Stimulated activated naive B cell treated with anti-CD40 and anti-IgM and Interleukin-4, amounts not matched to agents 10 μg/mL and 1 μg/mL and 100 μg/mL, for 72 hours (primary cell): ENCODE results near the gene MLPH.

Experiments used
- ATAC-seq, 2 donors: fragments of 150-1000 bp; cut with Tn5 transposase; replicated peaks; 2 replicates each; pipeline ENCODE4 v1.10.0; 2021; ENCODE audit warnings: moderate library complexity in 1 of 2
- DNase-seq: peaks from one replicate; pipeline ENCODE4 v3.0.0; 2021
- H3K27ac Mint-ChIP-seq: one replicate; pipeline ENCODE4 v1.8.0; 2022; ENCODE audit warnings: mild to moderate bottlenecking, mixed read lengths
- H3K27me3 Mint-ChIP-seq, 2 donors: one replicate each; pipeline ENCODE4 v1.8.0; 2022; ENCODE audit warnings: mixed read lengths in 2 of 2
- H3K36me3 Mint-ChIP-seq, 2 donors: one replicate each; pipeline ENCODE4 v1.8.0; 2022; ENCODE audit warnings: mixed read lengths in 2 of 2, mild to moderate bottlenecking in 1 of 2
- H3K4me1 Mint-ChIP-seq, 2 donors: one replicate each; pipeline ENCODE4 v1.8.0; 2022; ENCODE audit warnings: mixed read lengths in 2 of 2, mild to moderate bottlenecking in 1 of 2
- H3K4me3 Mint-ChIP-seq, 2 donors: one replicate each; pipeline ENCODE4 v1.8.0; 2022; ENCODE audit warnings: mild to moderate bottlenecking in 2 of 2, mixed read lengths in 2 of 2, moderate library complexity in 1 of 2
- H3K9me3 Mint-ChIP-seq, 2 donors: one replicate each; pipeline ENCODE4 v1.8.0; 2022; ENCODE audit warnings: mixed read lengths in 2 of 2, mild to moderate bottlenecking in 1 of 2

The MLPH gene

GRCh38 chr2:237568121-237568660 is 81.1 kb downstream of the MLPH start:
- Mint-ChIP-seq H3K36me3 (no peaks in the 10 kb centered on the region), H3K27me3 (peaks cover 20 to 35% of the 10 kb centered on the region in 2 donors), H3K4me1 (peaks cover 4 to 8% of the 10 kb centered on the region in 2 donors), H3K9me3 (peaks cover 0 to 3% of the 10 kb centered on the region in 2 donors), H3K4me3 (no peak overlapping the region), H3K27ac (no peak overlapping the region)
- ATAC-seq (no peak), DNase-seq (no peak)

- no peaks in the 10 kb centered on the region for H3K36me3 Mint-ChIP-seq
- H3K4me3 Mint-ChIP-seq, result no peak overlapping the region
- ATAC-seq (no peak), DNase-seq (no peak)
- H3K9me3 Mint-ChIP-seq, result peaks cover 0 to 3% of the 10 kb centered on the region in 2 donors
- peaks cover 15 to 33% of the 10 kb centered on the region in 2 donors for H3K27me3 Mint-ChIP-seq
- H3K4me1 Mint-ChIP-seq, result peaks cover 4 to 8% of the 10 kb centered on the region in 2 donors
- no peak overlapping the region for H3K27ac Mint-ChIP-seq
These were observed 82.0 kb downstream of the MLPH start for GRCh38 chr2:237569041-237569440.

GRCh38 chr2:237569896-237570295 is 82.8 kb downstream of the MLPH start:
- H3K27ac Mint-ChIP-seq, result no peak overlapping the region
- H3K36me3 Mint-ChIP-seq, result no peaks in the 10 kb centered on the region
- no peak overlapping the region for H3K4me3 Mint-ChIP-seq
- DNase-seq (no peak), ATAC-seq (no peak)
- H3K27me3 Mint-ChIP-seq, result peaks cover 9 to 33% of the 10 kb centered on the region in 2 donors
- H3K4me1 Mint-ChIP-seq, result peaks cover 4 to 8% of the 10 kb centered on the region in 2 donors
- H3K9me3 Mint-ChIP-seq, result peaks cover 0 to 3% of the 10 kb centered on the region in 2 donors

- H3K4me1 Mint-ChIP-seq, result peaks cover 4 to 8% of the 10 kb centered on the region in 2 donors
- peaks cover 0 to 3% of the 10 kb centered on the region in 2 donors for H3K9me3 Mint-ChIP-seq
- no peak overlapping the region for H3K27ac Mint-ChIP-seq
- H3K4me3 Mint-ChIP-seq, result no peak overlapping the region
- DNase-seq, result no peak
- ATAC-seq, result no peak
- peaks cover 9 to 33% of the 10 kb centered on the region in 2 donors for H3K27me3 Mint-ChIP-seq
- H3K36me3 Mint-ChIP-seq, result no peaks in the 10 kb centered on the region
These were observed 83.8 kb downstream of the MLPH start for GRCh38 chr2:237570776-237571335.

GRCh38 chr2:237571551-237571950 is 84.5 kb downstream of the MLPH start:
- Mint-ChIP-seq H3K9me3 (peaks cover 0 to 3% of the 10 kb centered on the region in 2 donors), H3K27me3 (peaks cover 9 to 33% of the 10 kb centered on the region in 2 donors), H3K27ac (no peak overlapping the region), H3K36me3 (no peaks in the 10 kb centered on the region), H3K4me3 (no peak overlapping the region), H3K4me1 (peaks cover 4 to 8% of the 10 kb centered on the region in 2 donors)
- ATAC-seq, result no peak
- no peak for DNase-seq

- ATAC-seq (peak; percentile 98 to 100), DNase-seq (peak; percentile 78)
- Mint-ChIP-seq H3K27me3 (peaks cover 9 to 33% of the 10 kb centered on the region in 2 donors), H3K4me1 (peaks cover 4 to 8% of the 10 kb centered on the region in 2 donors), H3K36me3 (no peaks in the 10 kb centered on the region), H3K4me3 (no peak overlapping the region), H3K9me3 (peaks cover 0 to 3% of the 10 kb centered on the region in 2 donors), H3K27ac (no peak overlapping the region)
These were observed 85.1 kb downstream of the MLPH start for GRCh38 chr2:237572021-237572741.

- DNase-seq (no peak), ATAC-seq (no peak)
- Mint-ChIP-seq H3K9me3 (peaks cover 0 to 3% of the 10 kb centered on the region in 2 donors), H3K27ac (no peak overlapping the region), H3K36me3 (no peaks in the 10 kb centered on the region), H3K4me1 (peaks cover 4 to 8% of the 10 kb centered on the region in 2 donors), H3K27me3 (peaks cover 9 to 30% of the 10 kb centered on the region in 2 donors), H3K4me3 (no peak overlapping the region)
These were observed 85.7 kb downstream of the MLPH start for GRCh38 chr2:237572742-237573101.

- Mint-ChIP-seq H3K4me1 (peaks cover 4 to 8% of the 10 kb centered on the region in 2 donors), H3K27ac (no peak overlapping the region)
- no peak for DNase-seq
These were observed 86.8 kb downstream of the MLPH start for GRCh38 chr2:237573721-237574415.

GRCh38 chr2:237574467-237574866 is 87.4 kb downstream of the MLPH start:
- ATAC-seq (no peak), DNase-seq (no peak)
- H3K4me3 Mint-ChIP-seq, result no peak overlapping the region
- H3K36me3 Mint-ChIP-seq, result no peaks in the 10 kb centered on the region
- peaks cover 4 to 21% of the 10 kb centered on the region in 2 donors for H3K27me3 Mint-ChIP-seq
- H3K4me1 Mint-ChIP-seq, result peaks cover 4 to 8% of the 10 kb centered on the region in 2 donors
- no peak overlapping the region for H3K27ac Mint-ChIP-seq
- no peaks in the 10 kb centered on the region for H3K9me3 Mint-ChIP-seq

More at GRCh38 chr2:237573721-237574415, 86.8 kb downstream of the MLPH start:
- Mint-ChIP-seq H3K27me3 (peaks cover 7 to 26% of the 10 kb centered on the region in 2 donors), H3K9me3 (peaks cover 0 to 2% of the 10 kb centered on the region in 2 donors), H3K4me3 (no peak overlapping the region), H3K36me3 (no peaks in the 10 kb centered on the region)
- ATAC-seq, result no peak

- Mint-ChIP-seq H3K9me3 (no peaks in the 10 kb centered on the region), H3K4me3 (no peak overlapping the region), H3K4me1 (peaks cover 4 to 8% of the 10 kb centered on the region in 2 donors), H3K36me3 (no peaks in the 10 kb centered on the region), H3K27ac (no peak overlapping the region), H3K27me3 (peaks cover 0 to 17% of the 10 kb centered on the region in 2 donors)
- ATAC-seq (no peak), DNase-seq (no peak)
These were observed 88.1 kb downstream of the MLPH start for GRCh38 chr2:237574894-237575868.

- H3K4me3 Mint-ChIP-seq, result no peak overlapping the region
- H3K4me1 Mint-ChIP-seq, result peaks cover 4 to 8% of the 10 kb centered on the region in 2 donors
- peak overlapping the region; percentile 33 for H3K27ac Mint-ChIP-seq
- H3K27me3 Mint-ChIP-seq, result peaks cover 0 to 11% of the 10 kb centered on the region in 2 donors
- DNase-seq (no peak), ATAC-seq (no peak)
- no peaks in the 10 kb centered on the region for H3K9me3 Mint-ChIP-seq
- no peaks in the 10 kb centered on the region for H3K36me3 Mint-ChIP-seq
These were observed 89.1 kb downstream of the MLPH start for GRCh38 chr2:237575869-237576862.

- H3K4me1 Mint-ChIP-seq, result peaks cover 6 to 10% of the 10 kb centered on the region in 2 donors
- H3K4me3 Mint-ChIP-seq, result no peak overlapping the region
- H3K27ac Mint-ChIP-seq, result no peak overlapping the region
- H3K36me3 Mint-ChIP-seq, result no peaks in the 10 kb centered on the region
- peaks cover 0 to 6% of the 10 kb centered on the region in 2 donors for H3K27me3 Mint-ChIP-seq
- ATAC-seq, result no peak
- H3K9me3 Mint-ChIP-seq, result no peaks in the 10 kb centered on the region
- DNase-seq, result no peak
These were observed 89.9 kb downstream of the MLPH start for GRCh38 chr2:237576974-237577373.
